Non-pigmented ciliary epithelial cell (primary cell): ENCODE results near the gene CCDC40.
"Not testable (repeated sequence)": the region's sequence is repeated elsewhere in the genome, so short reads cannot be mapped to it uniquely, and the experiment has no call there.

Experiments
- DNase-seq: peaks from one replicate; pipeline ENCODE4 v3.0.0-alpha.2; 2010; ENCODE audit warnings: low read depth

CCDC40 gene

GRCh38 chr17:80084773-80085172 is 48.3 kb downstream of the CCDC40 start:
- no peak for DNase-seq

DNA sequence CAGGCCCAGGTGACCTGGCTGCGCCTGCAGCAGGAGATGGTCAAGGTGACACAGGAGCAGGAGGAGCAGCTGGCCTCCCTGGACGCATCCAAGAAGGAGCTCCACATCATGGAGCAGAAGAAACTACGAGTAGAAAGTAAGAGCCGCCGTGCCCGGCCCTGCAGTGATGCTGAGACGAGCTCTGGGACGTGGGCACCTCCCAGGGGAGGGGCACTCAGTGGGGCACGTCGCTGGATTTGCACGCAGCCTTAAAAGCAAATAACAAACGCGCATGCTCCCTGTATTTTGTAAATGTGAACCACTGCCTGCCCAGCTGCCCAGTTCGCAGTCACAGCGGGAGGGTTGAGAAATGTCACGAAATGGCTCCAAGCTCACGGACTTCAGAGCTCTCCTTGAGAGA is 49.6 kb downstream of the CCDC40 start:
- DNase-seq = no peak

DNA sequence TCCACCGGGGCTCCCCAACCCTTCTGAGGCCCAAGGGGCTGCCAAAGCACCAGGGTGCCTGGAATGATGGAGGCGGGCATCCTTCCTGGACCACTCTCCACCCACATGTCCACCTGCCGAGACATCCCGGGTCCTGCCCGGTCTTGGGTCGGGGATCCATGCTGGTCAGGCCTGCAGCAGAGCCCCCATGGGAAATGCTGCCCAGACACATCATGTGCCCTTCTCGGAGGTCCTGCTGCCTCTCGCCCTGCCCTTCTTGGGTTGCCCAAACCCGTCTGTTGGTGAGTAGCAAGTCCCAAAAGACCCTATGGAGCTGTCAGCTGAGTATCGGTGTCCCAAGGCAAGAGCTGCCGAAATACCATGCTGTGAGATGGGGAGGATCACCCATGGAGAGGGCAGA is 50.2 kb downstream of the CCDC40 start:
- no peak for DNase-seq

GRCh38 chr17:80087346-80088265 is 51.2 kb downstream of the CCDC40 start:
- DNase-seq = no peak

GRCh38 chr17:80089762-80090161 is 53.3 kb downstream of the CCDC40 start:
- DNase-seq = no peak

DNA sequence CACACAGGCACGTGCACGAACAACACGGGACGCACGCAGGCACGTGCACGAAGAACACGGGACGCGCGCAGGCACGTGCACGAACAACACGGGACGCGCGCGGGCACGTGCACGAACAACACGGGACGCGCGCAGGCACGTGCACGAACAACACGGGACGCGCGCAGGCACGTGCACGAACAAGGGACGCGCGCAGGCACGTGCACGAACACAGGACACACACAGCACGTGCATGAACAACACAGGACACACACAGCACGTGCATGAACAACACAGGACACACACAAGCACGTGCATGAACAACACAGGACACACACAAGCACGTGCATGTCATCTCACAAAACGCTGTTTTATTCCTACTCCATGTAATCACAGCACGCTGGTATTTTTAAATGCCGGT is 53.7 kb downstream of the CCDC40 start:
- not testable (repeated sequence) for DNase-seq

DNA sequence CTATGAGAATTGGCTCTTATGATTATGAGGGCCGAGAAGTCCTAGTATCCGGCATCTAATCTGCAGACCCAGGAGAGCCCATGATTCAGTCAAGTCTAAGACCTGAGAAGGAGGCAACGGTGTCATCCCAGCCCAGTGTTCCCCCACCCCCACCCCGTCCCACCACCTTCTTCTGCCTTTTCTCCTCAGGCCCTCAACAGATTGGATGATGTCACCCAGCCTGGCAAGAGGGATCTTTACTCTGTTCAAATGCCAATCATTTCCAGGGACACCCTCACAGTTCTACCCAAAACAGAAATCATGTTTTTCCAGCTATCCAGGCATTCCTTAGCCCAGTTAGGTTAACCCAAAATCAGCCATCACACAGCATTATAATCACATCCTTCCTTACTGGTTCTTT is 54.9 kb downstream of the CCDC40 start:
- DNase-seq = no peak

GRCh38 chr17:80092959-80093358 is 56.5 kb downstream of the CCDC40 start:
- no peak for DNase-seq

DNA sequence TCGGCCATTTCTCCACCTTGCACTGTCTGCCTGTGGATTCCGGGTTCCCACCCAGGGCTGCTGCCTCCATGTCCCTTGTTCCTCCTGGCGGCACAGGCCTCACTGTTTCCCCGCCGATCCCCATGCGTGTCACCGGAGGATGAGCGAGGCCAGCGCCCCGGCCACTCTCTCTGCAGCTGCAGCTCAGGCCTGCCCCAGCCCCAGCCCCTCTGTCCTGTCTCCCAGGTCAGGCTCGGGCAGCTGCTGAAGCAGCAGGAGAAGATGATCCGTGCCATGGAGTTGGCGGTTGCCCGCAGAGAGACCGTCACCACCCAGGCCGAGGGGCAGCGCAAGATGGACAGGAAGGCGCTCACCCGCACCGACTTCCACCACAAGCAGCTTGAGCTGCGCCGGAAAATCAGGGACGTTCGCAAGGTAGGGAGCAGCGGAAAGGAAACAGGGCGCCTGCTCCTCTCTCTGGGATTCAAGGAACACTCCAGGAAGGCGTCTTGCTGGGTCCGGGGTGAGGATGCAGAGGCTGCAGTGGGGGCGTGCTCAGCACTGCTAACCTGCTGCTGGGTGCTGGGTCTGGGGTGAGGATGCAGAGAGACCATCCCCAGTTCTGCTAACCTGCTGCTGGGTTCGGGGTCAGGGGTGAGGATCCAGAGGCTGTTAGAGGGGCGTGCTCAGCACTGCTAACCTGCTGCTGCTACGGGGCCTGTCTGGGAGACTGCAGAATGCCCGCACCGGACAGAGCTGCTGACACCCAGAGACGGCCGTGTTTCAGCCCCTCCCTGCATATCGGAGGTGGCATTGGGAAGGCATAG is 58.8 kb downstream of the CCDC40 start:
- DNase-seq = no peak

DNA sequence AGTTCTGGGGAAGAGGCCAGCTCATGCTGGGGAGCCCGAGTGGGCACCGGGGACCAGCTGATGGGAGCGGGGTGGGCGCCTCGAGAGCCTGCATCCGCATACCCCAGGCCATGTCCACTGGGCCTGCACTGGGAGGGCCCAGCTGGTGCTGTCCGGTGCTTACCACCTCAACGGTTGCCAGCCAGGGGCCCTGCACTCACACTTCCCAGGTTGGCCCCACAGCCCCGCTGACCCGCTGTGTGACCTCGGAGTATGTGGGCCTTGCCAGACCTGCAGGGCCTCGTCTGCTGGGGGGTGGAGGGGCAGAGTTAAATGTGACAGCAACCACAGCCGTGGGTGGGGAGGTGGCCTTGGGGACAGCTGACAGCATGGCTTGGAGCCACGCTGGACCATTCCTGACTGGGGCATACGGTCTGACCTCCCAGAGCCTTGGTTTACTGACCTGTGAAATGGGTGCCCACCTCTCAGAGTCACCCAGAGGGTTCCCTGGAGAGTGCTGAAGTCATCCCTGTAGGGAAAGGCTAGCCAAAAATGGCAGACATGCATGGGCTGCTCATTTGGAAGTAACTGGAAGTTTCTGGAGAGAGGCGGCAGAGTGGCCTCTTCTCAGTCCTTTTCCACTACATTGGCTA is 59.5 kb downstream of the CCDC40 start:
- no peak for DNase-seq

DNA sequence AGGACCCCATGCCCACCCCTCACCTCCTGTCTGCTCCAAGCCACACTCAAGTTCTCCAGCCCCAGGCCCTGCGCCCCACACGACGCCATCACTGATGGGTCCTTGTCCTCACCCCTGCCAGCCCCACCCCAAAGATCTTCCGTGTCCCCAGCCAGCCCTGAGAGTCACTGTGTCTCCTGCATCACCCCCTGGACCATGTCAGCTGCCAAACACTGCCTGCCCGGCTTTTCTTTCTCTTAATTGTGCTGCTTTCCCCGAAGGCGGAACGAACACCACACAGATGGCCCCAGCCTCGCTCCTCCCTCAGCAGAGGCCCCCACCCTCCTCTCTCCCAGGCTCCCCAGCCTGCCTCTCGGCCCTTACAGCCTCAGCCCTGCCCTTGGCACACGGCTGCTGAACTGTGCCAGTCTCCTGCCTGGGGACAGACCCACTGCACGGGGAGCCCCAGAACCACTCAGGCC is 60.1 kb downstream of the CCDC40 start:
- no peak for DNase-seq

DNA sequence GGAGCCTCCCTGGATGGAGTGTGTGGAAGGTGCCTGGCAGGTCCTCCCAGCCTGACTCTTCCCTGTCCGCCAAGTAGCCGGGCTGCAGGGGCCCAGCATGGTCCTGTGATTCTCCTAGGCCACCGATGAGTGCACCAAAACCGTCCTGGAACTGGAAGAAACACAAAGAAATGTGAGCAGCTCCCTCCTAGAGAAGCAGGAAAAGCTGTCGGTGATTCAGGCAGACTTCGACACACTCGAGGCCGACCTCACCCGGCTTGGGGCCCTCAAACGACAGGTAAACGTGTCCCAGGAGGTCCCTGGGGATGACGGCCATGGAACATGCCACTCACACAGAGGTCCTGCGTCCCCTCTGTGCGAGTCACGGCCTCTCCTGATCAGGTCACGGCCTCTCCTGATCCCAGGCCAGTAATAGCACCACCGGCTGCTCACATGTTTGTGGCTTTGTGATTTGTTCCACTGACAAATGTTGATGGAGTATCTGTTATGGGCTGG is 60.7 kb downstream of the CCDC40 start:
- DNase-seq = no peak

- no peak for DNase-seq
These were observed 61.6 kb downstream of the CCDC40 start for GRCh38 chr17:80097844-80098691.

GRCh38 chr17:80099291-80100034 is 63.0 kb downstream of the CCDC40 start:
- DNase-seq = no peak

- DNase-seq = no peak
These were observed 63.5 kb downstream of the CCDC40 start for GRCh38 chr17:80100035-80100323.

- no peak for DNase-seq
These were observed 64.8 kb downstream of the CCDC40 start, which contains the start of gene GAA for GRCh38 chr17:80101011-80101945. TSS of gene GAA (plus strand) at chr17:80101581. CDS start at chr17:80104587, 3,006 bp downstream.

- DNase-seq = no peak
These were observed 65.7 kb downstream of the CCDC40 start for GRCh38 chr17:80101946-80102663.

DNA sequence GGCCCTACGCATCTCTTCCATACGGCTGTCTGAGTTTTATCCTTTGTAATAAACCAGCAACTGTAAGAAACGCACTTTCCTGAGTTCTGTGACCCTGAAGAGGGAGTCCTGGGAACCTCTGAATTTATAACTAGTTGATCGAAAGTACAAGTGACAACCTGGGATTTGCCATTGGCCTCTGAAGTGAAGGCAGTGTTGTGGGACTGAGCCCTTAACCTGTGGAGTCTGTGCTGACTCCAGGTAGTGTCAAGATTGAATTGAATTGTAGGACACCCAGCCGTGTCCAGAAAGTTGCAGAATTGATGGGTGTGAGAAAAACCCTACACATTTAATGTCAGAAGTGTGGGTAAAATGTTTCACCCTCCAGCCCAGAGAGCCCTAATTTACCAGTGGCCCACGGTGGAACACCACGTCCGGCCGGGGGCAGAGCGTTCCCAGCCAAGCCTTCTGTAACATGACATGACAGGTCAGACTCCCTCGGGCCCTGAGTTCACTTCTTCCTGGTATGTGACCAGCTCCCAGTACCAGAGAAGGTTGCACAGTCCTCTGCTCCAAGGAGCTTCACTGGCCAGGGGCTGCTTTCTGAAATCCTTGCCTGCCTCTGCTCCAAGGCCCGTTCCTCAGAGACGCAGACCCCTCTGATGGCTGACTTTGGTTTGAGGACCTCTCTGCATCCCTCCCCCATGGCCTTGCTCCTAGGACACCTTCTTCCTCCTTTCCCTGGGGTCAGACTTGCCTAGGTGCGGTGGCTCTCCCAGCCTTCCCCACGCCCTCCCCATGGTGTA is 66.4 kb downstream of the CCDC40 start:
- DNase-seq = no peak
